Hematopoietic multipotent progenitor cell (in vitro differentiated cells): Measurements from ENCODE around the gene NECAB2. TPM values are rescaled to one million over a fixed set of nuclear protein-coding genes. Genes with fewer than 3 reads are reported as not detected.

Source experiments
- DNase-seq, 3 donors: peaks; one replicate each; pipeline ENCODE4 v3.0.0-alpha.2; 2011 to 2015; ENCODE audit warnings: low read depth in 2 of 3, low spot score in 2 of 3
- total RNA-seq: library from RNA; depleted of rRNA; stranded (reverse); fragments of >200 nt; gene quantifications from one replicate; pipeline ENCODE4 v1.2.3, GENCODE V29; 2012

NECAB2 gene
- total RNA-seq, 1 donor: not detected

GRCh38 chr16:84016477-84016876 is 48.4 kb downstream of the NECAB2 start:
- DNase-seq: no peak

- no peak for DNase-seq
Measured at GRCh38 chr16:84018710-84019109, 50.7 kb downstream of the NECAB2 start.

GRCh38 chr16:84020353-84020752 is 52.3 kb downstream of the NECAB2 start:
- DNase-seq: no peak

GRCh38 chr16:84021488-84021887 is 53.4 kb downstream of the NECAB2 start:
- DNase-seq: no peak

- DNase-seq: no peak
Measured at GRCh38 chr16:84022644-84023043, 54.6 kb downstream of the NECAB2 start.

GRCh38 chr16:84024854-84025253 is 56.8 kb downstream of the NECAB2 start:
- DNase-seq: no peak

- no peak for DNase-seq
Measured at GRCh38 chr16:84026606-84027005, 58.6 kb downstream of the NECAB2 start.

- no peak for DNase-seq
Measured at GRCh38 chr16:84027625-84028024, 59.6 kb downstream of the NECAB2 start.

- peak in 2 of 3 donors; percentile 16 to 26 for DNase-seq
Measured at GRCh38 chr16:84029297-84030047, 61.4 kb downstream of the NECAB2 start.

GRCh38 chr16:84031556-84031955 is 63.5 kb downstream of the NECAB2 start:
- DNase-seq: no peak

- DNase-seq: no peak
Measured at GRCh38 chr16:84032458-84033178, 64.6 kb downstream of the NECAB2 start.

GRCh38 chr16:84033251-84034195 is 65.5 kb downstream of the NECAB2 start:
- no peak for DNase-seq

- DNase-seq: no peak
Measured at GRCh38 chr16:84034516-84034915, 66.5 kb downstream of the NECAB2 start.

GRCh38 chr16:84036131-84036530 is 68.1 kb downstream of the NECAB2 start:
- no peak for DNase-seq

GRCh38 chr16:84036982-84037425 is 69.0 kb downstream of the NECAB2 start:
- DNase-seq: no peak

GRCh38 chr16:84038469-84038868 is 70.4 kb downstream of the NECAB2 start:
- no peak for DNase-seq

GRCh38 chr16:84039696-84040095 is 71.7 kb downstream of the NECAB2 start:
- no peak for DNase-seq

GRCh38 chr16:84040226-84040822 is 72.3 kb downstream of the NECAB2 start:
- no peak for DNase-seq

GRCh38 chr16:84040823-84041820 is 73.1 kb downstream of the NECAB2 start:
- DNase-seq: no peak
